ENCODE measurements around the gene ZC3H12D. TPM values are rescaled to one million over a fixed set of nuclear protein-coding genes. Genes with fewer than 3 reads are reported as not detected.

The ZC3H12D gene
- total RNA-seq = under 0.01 TPM in 1 of 2 replicates, not detected in the other

GRCh38 chr6:149484733-149485700 is at the start of gene ZC3H12D:
TSS of gene ZC3H12D (minus strand) at chr6:149485014. CDS start at chr6:149474543, 10,471 bp downstream.

GRCh38 chr6:149400050-149400449 is 84.8 kb downstream of the ZC3H12D start, which contains the start of gene SUMO4:
TSS of gene SUMO4 (plus strand) at chr6:149400262. CDS start at chr6:149400392, 130 bp downstream.

Other genes with a start within 250 kb of the ZC3H12D start
- gene TAB2, start 167.3 kb downstream of the ZC3H12D start, total RNA-seq = 13.8 and 14.8 TPM in 2 replicates
- gene SUMO4, start 84.8 kb downstream of the ZC3H12D start, total RNA-seq = 1.1 and 1.3 TPM in 2 replicates
- gene PPIL4, start 61.0 kb upstream of the ZC3H12D start, total RNA-seq = 30.9 and 32.4 TPM in 2 replicates
- gene GINM1, start 81.4 kb upstream of the ZC3H12D start, total RNA-seq = 55.5 and 69.1 TPM in 2 replicates
- gene KATNA1, start 163.7 kb upstream of the ZC3H12D start, total RNA-seq = 31.6 and 38.4 TPM in 2 replicates
- gene LATS1, start 233.1 kb upstream of the ZC3H12D start, total RNA-seq = 4.9 and 5.0 TPM in 2 replicates

Measured in smooth muscle cell of bladder (primary cell).